DND-41 (cell line): Measurements from ENCODE around the gene ATP2B3.

ENCODE experiments used
- ATAC-seq: fragments of 200-7000 bp; cut with Tn5 transposase; 3 replicates; pipeline ENCODE4 v1.9.1; 2021; ENCODE audit warnings: low read depth; ENCODE audit not compliant: insufficient read depth
- DNase-seq: peaks from one replicate; pipeline ENCODE4 v3.0.0-alpha.2; 2020
- H2AFZ ChIP-seq: 2 replicates; pipeline ENCODE4 v1.6.0; 2012; ENCODE audit warnings: low read depth, low read length
- H3K27ac ChIP-seq: 2 replicates; pipeline ENCODE4 v1.5.1; 2012; ENCODE audit warnings: low read length, inconsistent platforms
- H3K27me3 ChIP-seq: fragments of 200-600 bp; sonication (generic); 2 replicates; pipeline ENCODE4 v1.6.0; 2012; ENCODE audit warnings: low read length, mild to moderate bottlenecking, inconsistent platforms; ENCODE audit not compliant: insufficient read depth, poor library complexity
- H3K36me3 ChIP-seq: 2 replicates; pipeline ENCODE4 v1.5.1; 2012; ENCODE audit warnings: low read length, inconsistent platforms; ENCODE audit not compliant: insufficient read depth
- H3K4me1 ChIP-seq: 2 replicates; pipeline ENCODE4 v1.5.1; 2012; ENCODE audit warnings: mild to moderate bottlenecking, low read length; ENCODE audit not compliant: insufficient read depth
- H3K4me2 ChIP-seq: 2 replicates; pipeline ENCODE4 v1.6.0; 2012; ENCODE audit warnings: mild to moderate bottlenecking, moderate library complexity, low read length, inconsistent platforms; ENCODE audit not compliant: insufficient read depth
- H3K4me3 ChIP-seq, 2 experiments: fragments of 200-600 bp in 1 of 2; shearing (Covaris generic) in 1 of 2; 2 replicates each; pipeline ENCODE4 v1.5.1; 2012 to 2016; ENCODE audit warnings: inconsistent platforms in 2 of 2, low read length in 2 of 2, mild to moderate bottlenecking in 2 of 2, low read depth in 1 of 2, moderate library complexity in 1 of 2
- H3K79me2 ChIP-seq: 2 replicates; pipeline ENCODE4 v1.6.0; 2012; ENCODE audit warnings: low read length, inconsistent platforms; ENCODE audit not compliant: insufficient read depth
- H3K9ac ChIP-seq: 2 replicates; pipeline ENCODE4 v1.6.0; 2012; ENCODE audit warnings: low read depth, mild to moderate bottlenecking, inconsistent platforms, low read length, moderate library complexity
- H3K9me3 ChIP-seq: 2 replicates; pipeline ENCODE4 v1.5.1; 2012; ENCODE audit warnings: low read length, moderate library complexity, mild to moderate bottlenecking, inconsistent platforms; ENCODE audit not compliant: insufficient read depth, severe bottlenecking
- H4K20me1 ChIP-seq: 2 replicates; pipeline ENCODE4 v1.6.0; 2012; ENCODE audit warnings: low read length; ENCODE audit not compliant: insufficient read depth
- CTCF ChIP-seq: IDR thresholded peaks from 2 replicates; pipeline ENCODE4 v1.5.1; 2012; ENCODE audit warnings: borderline replicate concordance, low read length, moderate library complexity, mild to moderate bottlenecking; ENCODE audit not compliant: poor library complexity, severe bottlenecking; ENCODE audit errors: extremely low read depth
- EZH2 ChIP-seq: IDR thresholded peaks from 3 replicates; pipeline ENCODE4 v1.6.1; 2012; ENCODE audit warnings: borderline replicate concordance, low read depth, mild to moderate bottlenecking, moderate library complexity, low read length, inconsistent platforms; ENCODE audit not compliant: severe bottlenecking

Gene ATP2B3

GRCh38 chrX:153560000-153560399, 42.6 kb downstream of the ATP2B3 start:
- no peaks in the 10 kb centered on the region for H3K79me2 ChIP-seq
- no peak overlapping the region for H3K27ac ChIP-seq
- DNase-seq = peak; percentile 9
- TF ChIP-seq EZH2 (no peak), CTCF (no peak)
- peak; percentile 62; the same call in 2 of the 3 replicates for ATAC-seq
- no peaks in the 10 kb centered on the region for H3K27me3 ChIP-seq
- H3K9me3 ChIP-seq = no peaks in the 10 kb centered on the region
- H4K20me1 ChIP-seq = no peaks in the 10 kb centered on the region
- H3K36me3 ChIP-seq = no peaks in the 10 kb centered on the region
- H2AFZ ChIP-seq = no peak overlapping the region
- H3K4me3 ChIP-seq = no peak overlapping the region
- no peak overlapping the region for H3K9ac ChIP-seq
- no peaks in the 10 kb centered on the region for H3K4me1 ChIP-seq
- no peak overlapping the region for H3K4me2 ChIP-seq

GRCh38 chrX:153560466-153560865, 43.0 kb downstream of the ATP2B3 start:
- Histone ChIP-seq H3K4me3 (no peak overlapping the region), H3K4me1 (no peaks in the 10 kb centered on the region), H3K36me3 (no peaks in the 10 kb centered on the region), H4K20me1 (no peaks in the 10 kb centered on the region), H3K4me2 (no peak overlapping the region), H2AFZ (no peak overlapping the region), H3K79me2 (no peaks in the 10 kb centered on the region), H3K27me3 (no peaks in the 10 kb centered on the region), H3K27ac (no peak overlapping the region), H3K9ac (no peak overlapping the region), H3K9me3 (no peaks in the 10 kb centered on the region)
- ATAC-seq (no peak), DNase-seq (no peak)
- no peak for TF ChIP-seq EZH2
- no peak for TF ChIP-seq CTCF

- no peak for DNase-seq
- ATAC-seq = no peak
- H3K9me3 ChIP-seq = no peaks in the 10 kb centered on the region
- H3K9ac ChIP-seq = no peak overlapping the region
- H3K4me3 ChIP-seq = no peak overlapping the region
- no peaks in the 10 kb centered on the region for H3K36me3 ChIP-seq
- no peak overlapping the region for H3K27ac ChIP-seq
- H2AFZ ChIP-seq = no peak overlapping the region
- no peaks in the 10 kb centered on the region for H3K4me1 ChIP-seq
- H3K79me2 ChIP-seq = no peaks in the 10 kb centered on the region
- TF ChIP-seq EZH2 = no peak
- TF ChIP-seq CTCF = no peak
- H3K4me2 ChIP-seq = no peak overlapping the region
- H4K20me1 ChIP-seq = no peaks in the 10 kb centered on the region
- H3K27me3 ChIP-seq = no peaks in the 10 kb centered on the region
Observed at GRCh38 chrX:153561337-153561736, 43.9 kb downstream of the ATP2B3 start.

- TF ChIP-seq EZH2 (no peak), CTCF (no peak)
- Histone ChIP-seq H3K4me3 (no peak overlapping the region), H3K79me2 (no peaks in the 10 kb centered on the region), H3K9me3 (no peaks in the 10 kb centered on the region), H3K36me3 (no peaks in the 10 kb centered on the region), H3K4me2 (no peak overlapping the region), H3K4me1 (no peaks in the 10 kb centered on the region), H3K9ac (no peak overlapping the region), H4K20me1 (no peaks in the 10 kb centered on the region), H3K27ac (no peak overlapping the region), H3K27me3 (no peaks in the 10 kb centered on the region), H2AFZ (no peak overlapping the region)
- DNase-seq (no peak), ATAC-seq (no peak)
Observed at GRCh38 chrX:153562546-153562945, 45.1 kb downstream of the ATP2B3 start.
